ENCODE measurements around the gene ELOVL6.

DNA sequence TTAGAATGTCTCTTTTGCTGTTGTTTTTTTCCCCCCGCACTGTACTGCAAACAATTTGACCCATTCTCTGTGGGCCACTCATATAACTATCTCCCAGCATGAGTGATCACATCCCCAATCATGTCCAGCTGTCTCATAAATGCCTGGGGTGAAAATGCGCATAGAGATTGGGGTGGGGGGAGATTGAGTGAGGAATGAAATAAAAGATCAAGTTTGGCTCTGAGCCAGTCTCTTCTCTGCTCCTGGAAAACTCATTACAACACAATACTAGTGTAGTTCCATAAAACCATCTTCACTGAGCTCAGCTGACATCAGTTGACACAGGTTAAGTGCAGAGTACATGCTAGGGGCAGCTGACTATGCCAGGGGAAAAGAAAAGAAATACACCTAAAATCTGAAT lies 188.9 kb downstream of the ELOVL6 start:
- TF ChIP-seq CTCF (IDR thresholded peaks at IDR 0.05; ENCODE audit: low read depth, low read length) (no peak), EZH2phosphoT487 (IDR thresholded peaks at IDR 0.05; ENCODE audit: low read depth) (no peak)

Measured in OCI-LY3 (cell line).